ENCODE results near the gene AGFG2. TPM values are rescaled to one million over a fixed set of nuclear protein-coding genes. Genes with fewer than 3 reads are reported as not detected.

The AGFG2 gene
- 19.0 to 38.1 TPM (median 30.3 TPM) in 5 replicates for total RNA-seq (2022; extraction: Qiagen RNA extraction; ENCODE audit: low read depth)

GRCh38 chr7:100538654-100539435, at the start of gene AGFG2:
TSS of gene AGFG2 (plus strand) at chr7:100539203. CDS start at chr7:100539347, 144 bp downstream.

GRCh38 chr7:100573691-100574361, 34.8 kb downstream of the AGFG2 start, which contains the start of gene SAP25:
TSS of gene SAP25 (minus strand) at chr7:100573900. CDS start at chr7:100573742, 158 bp downstream.

GRCh38 chr7:100585511-100586265, 46.7 kb downstream of the AGFG2 start, which contains the start of gene LRCH4:
TSS of gene LRCH4 (minus strand) at chr7:100586129. CDS start at chr7:100586100, 29 bp downstream.

GRCh38 chr7:100586266-100587025, 47.4 kb downstream of the AGFG2 start, which contains the start of gene FBXO24:
TSS of gene FBXO24 (plus strand) at chr7:100586328. CDS start at chr7:100586626, 298 bp downstream.

GRCh38 chr7:100611983-100612729, 73.2 kb downstream of the AGFG2 start, which contains the start of gene MOSPD3:
TSS of gene MOSPD3 (plus strand) at chr7:100612540. CDS start at chr7:100612792, 252 bp downstream.

Other genes starting within 250 kb of the AGFG2 start
- gene SPDYE3, start 231.5 kb upstream of the AGFG2 start, total RNA-seq (2022; extraction: Qiagen RNA extraction; ENCODE audit: low read depth) = not detected in 5 replicates
- gene PILRB, start 181.1 kb upstream of the AGFG2 start, total RNA-seq (2022; extraction: Qiagen RNA extraction; ENCODE audit: low read depth) = 19.0 to 38.5 TPM (median 34.5 TPM) in 5 replicates
- gene PILRA, start 165.7 kb upstream of the AGFG2 start, total RNA-seq (2022; extraction: Qiagen RNA extraction; ENCODE audit: low read depth) = 3.7 to 6.8 TPM (median 5.2 TPM) in 5 replicates
- 0.85 to 2.1 TPM (median 1.4 TPM) in 5 replicates for gene ZCWPW1, start 110.5 kb upstream of the AGFG2 start, total RNA-seq (2022; extraction: Qiagen RNA extraction; ENCODE audit: low read depth)
- 30.6 to 48.9 TPM (median 43.5 TPM) in 5 replicates for gene MEPCE, start 109.4 kb upstream of the AGFG2 start, total RNA-seq (2022; extraction: Qiagen RNA extraction; ENCODE audit: low read depth)
- 30.1 to 58.1 TPM (median 57.4 TPM) in 5 replicates for gene PPP1R35, start 102.7 kb upstream of the AGFG2 start, total RNA-seq (2022; extraction: Qiagen RNA extraction; ENCODE audit: low read depth)
- gene SPACDR, start 74.9 kb upstream of the AGFG2 start, total RNA-seq (2022; extraction: Qiagen RNA extraction; ENCODE audit: low read depth) = 0.44 to 1.3 TPM (median 0.60 TPM) in 5 replicates
- gene TSC22D4, start 60.0 kb upstream of the AGFG2 start, total RNA-seq (2022; extraction: Qiagen RNA extraction; ENCODE audit: low read depth) = 28.5 to 55.6 TPM (median 46.9 TPM) in 5 replicates
- gene NYAP1, start 55.3 kb upstream of the AGFG2 start, total RNA-seq (2022; extraction: Qiagen RNA extraction; ENCODE audit: low read depth) = 1.9 to 5.7 TPM (median 4.1 TPM) in 5 replicates
- gene SAP25, start 34.7 kb downstream of the AGFG2 start, total RNA-seq (2022; extraction: Qiagen RNA extraction; ENCODE audit: low read depth) = 0.35 to 1.8 TPM (median 0.64 TPM) in 5 replicates
- 10.0 to 21.2 TPM (median 15.0 TPM) in 5 replicates for gene LRCH4, start 46.9 kb downstream of the AGFG2 start, total RNA-seq (2022; extraction: Qiagen RNA extraction; ENCODE audit: low read depth)
- gene FBXO24, start 47.1 kb downstream of the AGFG2 start, total RNA-seq (2022; extraction: Qiagen RNA extraction; ENCODE audit: low read depth) = 0.07 to 0.40 TPM (median 0.15 TPM) in 3 of 5 replicates, not detected in the others
- 7.4 to 12.4 TPM (median 10.5 TPM) in 5 replicates for gene PCOLCE, start 63.2 kb downstream of the AGFG2 start, total RNA-seq (2022; extraction: Qiagen RNA extraction; ENCODE audit: low read depth)
- gene MOSPD3, start 73.3 kb downstream of the AGFG2 start, total RNA-seq (2022; extraction: Qiagen RNA extraction; ENCODE audit: low read depth) = 14.8 to 23.1 TPM (median 20.0 TPM) in 5 replicates
- 1.6 to 3.1 TPM (median 2.5 TPM) in 5 replicates for gene TFR2, start 102.3 kb downstream of the AGFG2 start, total RNA-seq (2022; extraction: Qiagen RNA extraction; ENCODE audit: low read depth)
- gene ACTL6B, start 117.2 kb downstream of the AGFG2 start, total RNA-seq (2022; extraction: Qiagen RNA extraction; ENCODE audit: low read depth) = not detected in 5 replicates
- 129 to 274 TPM (median 259 TPM) in 5 replicates for gene GNB2, start 134.5 kb downstream of the AGFG2 start, total RNA-seq (2022; extraction: Qiagen RNA extraction; ENCODE audit: low read depth)
- gene GIGYF1, start 155.0 kb downstream of the AGFG2 start, total RNA-seq (2022; extraction: Qiagen RNA extraction; ENCODE audit: low read depth) = 11.2 to 23.3 TPM (median 20.1 TPM) in 5 replicates
- 57.9 to 103 TPM (median 95.3 TPM) in 5 replicates for gene POP7, start 166.9 kb downstream of the AGFG2 start, total RNA-seq (2022; extraction: Qiagen RNA extraction; ENCODE audit: low read depth)
- gene EPO, start 181.3 kb downstream of the AGFG2 start, total RNA-seq (2022; extraction: Qiagen RNA extraction; ENCODE audit: low read depth) = not detected in 5 replicates
- gene ZAN, start 194.4 kb downstream of the AGFG2 start, total RNA-seq (2022; extraction: Qiagen RNA extraction; ENCODE audit: low read depth) = not detected in 5 replicates

All from A549 treated with ZK216348 at 1 μM for 4 hours (cell line).